Endometrial microvascular endothelial cells (primary cell): ENCODE data around the gene PDPR. TPM values are rescaled to one million over a fixed set of nuclear protein-coding genes. Genes with fewer than 3 reads are reported as not detected.
"Not testable (repeated sequence)": the region's sequence is repeated elsewhere in the genome, so short reads cannot be mapped to it uniquely, and the experiment has no call there.

ENCODE experiments used
- in situ Hi-C: cut with HindIII; loops from 2 replicates; pipeline ENCODE4 v1.10.0; 2017; ENCODE audit warnings: low sequenced_read_pairs, low pct_unique_long_range_greater_than_20kb; ENCODE audit errors: inconsistent ontology term
- total RNA-seq: library from RNA; depleted of rRNA; stranded (reverse); fragments of >200 nt; gene quantifications from one replicate; pipeline ENCODE4 v1.2.3, GENCODE V29; 2015; ENCODE audit errors: inconsistent ontology term

Gene PDPR
- total RNA-seq, result 33.3 TPM

GRCh38 chr16:70113982-70114826 lies at the start of gene PDPR:
Gene PDPR (plus strand): TSS chr16:70114332. CDS start chr16:70120493, 6,161 bp downstream.
- in situ Hi-C loops, result not testable (repeated sequence)

GRCh38 chr16:70064841-70065370 lies 49.2 kb upstream of the PDPR start:
- in situ Hi-C loops, result not testable (repeated sequence)

GRCh38 chr16:70065376-70065745 lies 48.8 kb upstream of the PDPR start:
- in situ Hi-C loops, result not testable (repeated sequence)

- in situ Hi-C loops, result not testable (repeated sequence)
These were observed 48.1 kb upstream of the PDPR start for GRCh38 chr16:70065746-70066658.

GRCh38 chr16:70066751-70067150 lies 47.4 kb upstream of the PDPR start:
- in situ Hi-C loops, result not testable (repeated sequence)

GRCh38 chr16:70079081-70079480 lies 35.1 kb upstream of the PDPR start:
- in situ Hi-C loops, result not testable (repeated sequence)

GRCh38 chr16:70081219-70081618 lies 32.9 kb upstream of the PDPR start:
- in situ Hi-C loops, result not testable (repeated sequence)

- in situ Hi-C loops, result not testable (repeated sequence)
These were observed 30.2 kb upstream of the PDPR start for GRCh38 chr16:70083931-70084330.

GRCh38 chr16:70088160-70088559 lies 26.0 kb upstream of the PDPR start:
- in situ Hi-C loops, result not testable (repeated sequence)

GRCh38 chr16:70088877-70089276 lies 25.3 kb upstream of the PDPR start:
- in situ Hi-C loops, result not testable (repeated sequence)

GRCh38 chr16:70089289-70089688 lies 24.8 kb upstream of the PDPR start:
- in situ Hi-C loops, result not testable (repeated sequence)

- in situ Hi-C loops, result not testable (repeated sequence)
These were observed 23.0 kb upstream of the PDPR start for GRCh38 chr16:70091104-70091503.

- in situ Hi-C loops, result not testable (repeated sequence)
These were observed 20.0 kb upstream of the PDPR start for GRCh38 chr16:70094096-70094495.

- in situ Hi-C loops, result not testable (repeated sequence)
These were observed 4.4 kb upstream of the PDPR start for GRCh38 chr16:70109583-70110279.

- in situ Hi-C loops, result not testable (repeated sequence)
These were observed 2.0 kb upstream of the PDPR start for GRCh38 chr16:70112162-70112561.

- in situ Hi-C loops, result not testable (repeated sequence)
These were observed 542 bp upstream of the PDPR start for GRCh38 chr16:70113599-70113981.

GRCh38 chr16:70118354-70118753 lies 4.2 kb downstream of the PDPR start:
- in situ Hi-C loops, result not testable (repeated sequence)

- in situ Hi-C loops, result not testable (repeated sequence)
These were observed 4.6 kb downstream of the PDPR start for GRCh38 chr16:70118776-70119175.

- in situ Hi-C loops, result not testable (repeated sequence)
These were observed 6.3 kb downstream of the PDPR start for GRCh38 chr16:70120398-70120797.
